AG09309 (cell line): ENCODE measurements around the gene C15orf62.

Experiments
- DNase-seq: peaks from one replicate; pipeline ENCODE4 v3.0.0-alpha.2; 2010; ENCODE audit warnings: low read depth
- H3K4me3 ChIP-seq: 2 replicates; pipeline ENCODE4 v1.5.1; 2011; ENCODE audit warnings: mild to moderate bottlenecking, low read depth, low read length, moderate library complexity; ENCODE audit not compliant: control insufficient read depth
- CTCF ChIP-seq: IDR thresholded peaks from 2 replicates; pipeline ENCODE4 v1.5.1; 2011; ENCODE audit warnings: mild to moderate bottlenecking, low read depth, low read length, inconsistent platforms; ENCODE audit not compliant: insufficient read depth, control insufficient read depth; ENCODE audit errors: missing control alignments

The C15orf62 gene

GRCh38 chr15:40744815-40745152 lies 25.0 kb upstream of the C15orf62 start:
- TF ChIP-seq CTCF: no peak
- no peak for DNase-seq
- H3K4me3 ChIP-seq: no peak overlapping the region

- no peak overlapping the region for H3K4me3 ChIP-seq
- peak; percentile 31 for DNase-seq
- no peak for TF ChIP-seq CTCF
Measured at GRCh38 chr15:40746916-40747418, 22.8 kb upstream of the C15orf62 start.

- no peak for TF ChIP-seq CTCF
- H3K4me3 ChIP-seq: no peak overlapping the region
- no peak for DNase-seq
Measured at GRCh38 chr15:40747685-40748631, 21.8 kb upstream of the C15orf62 start.

- TF ChIP-seq CTCF: no peak
- no peak overlapping the region for H3K4me3 ChIP-seq
- no peak for DNase-seq
Measured at GRCh38 chr15:40749151-40749630, 20.6 kb upstream of the C15orf62 start.

GRCh38 chr15:40750885-40751284 lies 18.9 kb upstream of the C15orf62 start:
- DNase-seq: no peak
- no peak for TF ChIP-seq CTCF
- H3K4me3 ChIP-seq: no peak overlapping the region

- no peak for DNase-seq
- no peak for TF ChIP-seq CTCF
- H3K4me3 ChIP-seq: no peak overlapping the region
Measured at GRCh38 chr15:40751745-40752144, 18.0 kb upstream of the C15orf62 start.
